HG03432 (cell line): ENCODE results near the gene QARS1.
A peak's percentile ranks its signal among the peaks of the same experiment; 100 is the strongest.

Experiments used
- ATAC-seq: cut with Tn5 transposase; IDR thresholded peaks from one replicate; pipeline ENCODE4 v1.9.1; 2021; ENCODE audit warnings: mild to moderate bottlenecking, moderate library complexity; ENCODE audit not compliant: unreplicated experiment

The QARS1 gene

GRCh38 chr3:49120438-49121131 lies 16.0 kb upstream of the QARS1 start, which contains the start of gene USP19:
Gene USP19 (minus strand): TSS chr3:49120823. CDS start chr3:49119145, 1,678 bp downstream.
- peak; percentile 91 for ATAC-seq

DNA sequence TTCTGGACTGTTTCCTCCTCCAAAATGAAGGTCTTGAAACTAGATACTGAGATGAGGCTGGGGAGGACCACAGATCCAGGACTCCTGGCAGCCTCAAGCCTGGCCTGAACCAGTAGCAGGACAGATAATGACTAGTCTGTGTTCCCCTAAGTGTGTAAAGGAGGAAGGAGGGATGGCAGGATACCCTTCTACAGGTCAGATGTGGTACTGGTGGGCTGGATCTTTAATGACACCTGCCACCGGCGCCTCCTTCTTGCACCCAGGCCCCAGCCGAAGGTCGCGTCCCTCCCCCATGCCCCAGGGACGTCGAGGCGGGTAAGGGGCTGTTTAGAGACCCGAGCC lies 15.5 kb upstream of the QARS1 start:
- ATAC-seq = peak; percentile 9

- ATAC-seq = no peak
Measured at GRCh38 chr3:49119439-49119838, 14.9 kb upstream of the QARS1 start.

- ATAC-seq = no peak
Measured at GRCh38 chr3:49119036-49119435, 14.5 kb upstream of the QARS1 start.

DNA sequence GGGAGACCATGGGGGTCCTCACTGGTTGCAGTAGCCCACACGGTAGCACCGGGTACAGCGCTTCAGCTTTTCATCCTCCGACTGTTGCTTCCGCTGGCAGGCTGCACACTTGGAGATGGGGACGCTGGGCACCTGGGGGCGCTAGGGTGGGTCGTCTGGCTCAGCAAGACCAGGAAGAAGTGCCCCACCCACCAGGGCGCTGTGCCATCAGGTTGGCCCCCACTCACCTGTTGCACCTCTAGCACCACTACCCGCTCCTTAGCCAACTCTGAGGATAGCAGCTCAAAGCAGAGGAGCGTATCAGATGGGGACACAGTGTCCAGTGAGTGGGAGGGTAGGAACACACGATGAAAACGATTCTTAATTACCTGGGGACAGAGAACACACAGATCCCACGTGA lies 7.7 kb upstream of the QARS1 start:
- ATAC-seq = no peak

- no peak for ATAC-seq
Measured at GRCh38 chr3:49111347-49111746, 6.8 kb upstream of the QARS1 start.

- ATAC-seq = no peak
Measured at GRCh38 chr3:49110780-49111179, 6.2 kb upstream of the QARS1 start.

DNA sequence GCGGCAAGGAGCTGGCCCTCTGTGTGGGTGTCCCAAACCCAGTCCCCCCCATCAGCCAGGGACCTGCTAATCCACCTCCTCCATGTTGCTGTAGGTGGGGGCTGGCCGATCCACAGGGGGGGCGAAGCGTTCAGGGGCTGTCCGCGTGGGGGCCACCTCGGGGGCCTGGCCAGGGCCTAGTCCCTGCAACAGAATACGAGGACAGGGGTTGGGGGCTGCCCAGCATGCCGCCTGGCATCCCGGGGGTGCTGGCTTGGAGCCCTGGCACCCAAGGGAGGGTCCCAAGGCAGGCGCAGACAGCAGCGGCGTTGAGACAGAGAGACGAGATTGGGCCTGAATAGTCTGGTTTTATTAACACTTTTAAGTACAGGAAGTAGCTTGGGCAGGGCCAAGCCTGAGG lies 3.8 kb upstream of the QARS1 start:
- no peak for ATAC-seq

DNA sequence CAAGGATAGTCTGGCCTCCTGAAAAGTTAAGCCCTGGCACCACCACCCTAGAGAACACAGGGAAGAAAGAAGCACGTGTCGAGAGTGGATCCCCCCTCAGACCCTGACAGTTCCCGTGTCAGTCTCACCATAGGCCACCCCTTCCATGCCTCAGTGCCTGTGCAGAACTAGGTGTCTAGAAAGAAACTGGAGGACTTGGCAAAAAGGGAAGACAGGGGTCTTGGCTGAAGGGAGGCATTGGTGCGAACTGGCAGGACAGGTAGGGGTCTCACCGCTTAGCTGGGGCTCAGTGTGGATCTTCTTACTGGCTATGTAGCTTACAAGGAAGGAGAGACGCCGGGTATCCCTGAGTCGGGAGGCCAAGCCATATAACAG lies 518 bp downstream of the QARS1 start:
- no peak for ATAC-seq

DNA sequence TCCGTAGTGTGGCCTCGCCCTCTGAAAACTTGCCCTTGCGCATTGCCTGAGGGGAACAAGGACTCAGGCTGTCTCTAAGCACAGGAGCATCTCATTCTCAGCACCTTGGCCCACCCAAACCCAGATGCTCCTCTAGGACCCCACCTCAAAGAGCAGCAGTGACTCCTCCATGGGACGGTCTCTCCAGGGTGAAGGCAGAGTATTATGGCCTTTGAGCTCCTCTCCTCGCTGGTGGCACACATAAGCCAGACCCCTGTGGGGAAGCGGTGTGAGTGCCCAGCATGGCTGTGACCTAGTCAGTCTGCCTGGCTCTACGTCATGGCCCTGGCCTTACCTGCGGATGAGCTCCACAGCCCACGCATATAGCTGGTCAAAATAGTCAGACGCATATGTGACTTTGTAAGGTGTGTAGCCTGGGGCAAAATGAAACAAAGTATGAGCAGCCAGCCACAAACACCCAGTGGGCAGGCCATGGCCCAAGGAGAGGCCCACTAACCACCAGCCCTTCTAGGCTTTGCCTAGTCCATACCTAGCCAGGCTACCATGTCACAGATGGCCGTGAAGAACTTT lies 4.4 kb downstream of the QARS1 start:
- no peak for ATAC-seq

- ATAC-seq = no peak
Measured at GRCh38 chr3:49098910-49099630, 5.5 kb downstream of the QARS1 start.

GRCh38 chr3:49098429-49098828 lies 6.1 kb downstream of the QARS1 start:
- ATAC-seq = no peak

DNA sequence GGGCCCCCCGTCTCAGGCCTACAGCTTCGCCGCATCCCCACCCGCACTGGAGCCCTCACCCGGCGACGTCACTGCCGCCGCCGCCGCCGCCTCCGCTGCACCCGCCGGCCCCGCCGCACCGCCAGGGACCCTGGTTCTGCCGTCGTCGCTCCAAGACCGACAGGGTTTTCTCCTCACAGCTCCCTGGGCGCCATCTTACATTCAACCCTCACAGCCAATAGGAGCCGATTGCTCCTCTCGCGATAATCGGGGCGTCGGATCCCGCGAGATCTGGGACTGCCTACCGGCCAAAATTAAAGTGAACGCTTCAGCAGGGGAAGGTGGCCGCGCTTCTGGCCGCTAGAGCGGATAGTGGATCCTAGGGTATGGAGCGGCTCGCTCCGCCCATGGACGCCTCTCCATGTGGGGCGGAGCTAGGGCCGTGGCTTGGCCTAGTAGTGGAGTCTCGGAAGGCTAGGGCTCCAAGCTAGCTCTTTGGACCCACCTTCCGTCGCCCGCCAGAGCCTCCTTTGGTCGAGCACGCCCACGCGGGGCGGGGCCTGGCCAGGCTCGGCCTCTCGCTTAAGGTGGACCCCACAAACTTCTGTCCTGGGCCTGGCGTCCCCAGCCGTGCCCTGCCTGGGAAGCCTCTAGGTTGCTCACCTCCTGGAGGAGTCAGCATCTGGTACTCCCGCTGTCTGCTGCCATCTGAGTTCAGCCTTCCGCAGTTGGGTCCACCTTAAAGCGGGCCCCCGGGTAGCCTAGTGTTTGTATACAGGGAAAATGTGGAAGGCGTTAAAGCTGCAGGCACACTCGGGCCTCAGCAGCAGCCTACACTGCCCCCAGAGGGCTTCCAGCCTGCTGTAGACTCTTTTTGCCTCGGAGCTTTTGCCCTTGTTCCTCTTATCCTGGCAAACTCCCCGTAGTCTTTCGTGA lies 10.4 kb downstream of the QARS1 start, which contains the start of gene QRICH1:
TSS of gene QRICH1 (minus strand) at position 219 of the 915 bp plus-strand sequence. CDS start 17,054 bp downstream, outside the sequence.
- peak; percentile 83 for ATAC-seq

- peak; percentile 49 for ATAC-seq
Measured at GRCh38 chr3:49092938-49093852, 11.4 kb downstream of the QARS1 start.

DNA sequence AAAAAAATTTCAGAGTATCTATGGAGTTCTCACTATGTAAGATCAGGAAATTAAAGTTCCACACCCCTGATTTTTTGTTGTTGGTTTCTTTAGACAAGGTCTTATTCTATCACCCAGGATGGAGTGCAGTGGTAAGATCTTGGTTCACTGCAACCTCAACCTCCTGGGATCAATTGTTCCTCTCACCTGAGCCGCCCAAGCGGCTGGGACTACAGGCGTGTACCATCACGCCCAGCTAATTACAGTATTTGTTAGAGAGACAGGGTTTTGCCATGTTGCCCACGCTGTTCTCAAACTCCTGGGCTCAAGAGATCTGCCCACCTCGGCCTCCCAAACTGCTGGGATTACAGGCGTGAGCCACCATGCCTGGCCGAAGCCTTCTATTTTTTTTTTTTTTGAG lies 23.1 kb downstream of the QARS1 start:
- no peak for ATAC-seq

GRCh38 chr3:49079270-49079669 lies 25.3 kb downstream of the QARS1 start:
- no peak for ATAC-seq

DNA sequence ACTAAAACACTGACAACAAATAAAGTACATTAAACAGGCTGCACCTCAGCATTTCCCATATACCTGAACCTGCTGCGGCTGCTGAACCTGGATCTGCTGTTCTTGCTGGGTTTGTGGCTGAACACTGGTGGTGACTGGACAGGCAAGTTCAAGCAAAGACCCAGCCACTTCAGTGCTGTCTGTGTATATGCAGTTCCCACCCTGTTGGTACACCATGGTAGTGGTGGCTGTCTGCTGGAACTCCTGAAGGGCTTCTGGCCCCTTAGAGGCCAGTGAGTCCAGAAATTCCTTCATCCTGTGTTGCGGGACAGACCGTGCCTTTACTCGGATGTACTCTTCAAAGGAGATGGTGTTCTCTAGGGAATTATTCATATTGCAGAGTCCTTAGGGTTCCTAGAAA lies 27.9 kb downstream of the QARS1 start:
- no peak for ATAC-seq

DNA sequence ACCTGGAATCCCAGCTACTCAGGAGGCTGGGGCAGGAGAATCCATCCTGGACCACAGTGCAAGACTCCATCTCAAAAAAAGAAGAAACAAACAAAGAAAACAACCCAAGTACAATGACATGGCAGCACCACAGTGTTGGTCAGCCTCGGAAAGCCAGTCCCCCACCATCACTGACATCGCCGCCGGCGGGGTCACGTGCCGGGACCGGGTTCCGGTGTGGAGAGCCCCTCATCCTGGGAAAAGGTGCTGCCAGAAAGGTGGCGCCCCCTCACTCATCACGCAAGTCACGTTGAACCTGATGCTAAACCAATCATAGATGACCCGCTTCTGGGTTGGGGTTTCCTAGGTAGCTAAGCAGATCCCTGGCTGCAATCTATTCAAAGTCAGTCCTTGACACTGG lies 28.4 kb downstream of the QARS1 start:
- no peak for ATAC-seq

GRCh38 chr3:49058011-49058410 lies 46.5 kb downstream of the QARS1 start:
- no peak for ATAC-seq

- no peak for ATAC-seq
Measured at GRCh38 chr3:49057268-49057667, 47.3 kb downstream of the QARS1 start.
